ENCODE data around the gene RHEBL1. TPM values are rescaled to one million over a fixed set of nuclear protein-coding genes. Genes with fewer than 3 reads are reported as not detected.
A peak's percentile ranks its signal among the peaks of the same experiment; 100 is the strongest.

The RHEBL1 gene
- total and polyA plus RNA-seq, 2 of the 8 experiments (the other 6 are each of a cell fraction or from before 2014, with no cell fraction given): 7.5 to 9.4 TPM

DNA sequence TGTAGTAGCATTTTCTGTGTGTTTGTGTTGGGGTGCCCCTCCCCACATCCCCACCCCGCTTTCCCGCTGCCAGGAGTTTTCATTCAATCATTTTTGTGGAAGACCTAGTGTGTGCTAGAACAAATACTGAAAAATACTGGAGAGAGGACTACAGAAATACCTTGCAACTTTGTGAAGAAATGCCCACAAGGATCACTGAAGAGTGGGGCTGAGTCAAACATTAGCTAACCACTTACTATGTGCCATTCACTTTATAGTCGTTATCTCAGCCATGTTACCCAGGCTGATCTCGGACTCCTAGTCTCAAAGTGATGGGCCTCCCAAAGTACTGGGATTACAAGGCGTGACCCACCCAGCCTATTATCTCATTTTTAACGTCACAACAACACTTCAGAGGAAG, 41.4 kb upstream of the RHEBL1 start:
- Histone ChIP-seq H3K36me3 (ENCODE audit: control insufficient read depth in 2 of 4, insufficient read depth in 4 of 4, low read length in 3 of 4) (no peaks in the 10 kb centered on the region), H3K79me2 (ENCODE audit: control insufficient read depth in 1 of 2, insufficient read depth in 2 of 2, low read length in 2 of 2) (peaks cover 0 to 20% of the 10 kb centered on the region in 2 experiments; a peak in 2 of 4 replicates), H2BK120ac (replicated peaks; ENCODE audit: low read depth, low read length) (no peak overlapping the region), H3K4me1 (replicated peaks in 1 of 4; ENCODE audit: control insufficient read depth in 3 of 4, insufficient read depth in 4 of 4, low read length in 3 of 4) (peaks cover 0 to 10% (median 2%) of the 10 kb centered on the region in 4 experiments; a peak in 3 of 7 replicates), H3K14ac (ENCODE audit: insufficient read length) (no peak overlapping the region), H3K23me2 (ENCODE audit: low read depth, low read length) (peaks cover 9% of the 10 kb centered on the region; the same call in 1 of the 2 replicates), H3K4me3 (ENCODE audit: extremely low read depth in 1 of 4, insufficient read depth in 2 of 4, low read depth in 3 of 4, low read length in 4 of 4) (peak overlapping the region; percentile 74 to 99 (median 92)), H4K91ac (replicated peaks; ENCODE audit: insufficient read length, low read length) (no peak overlapping the region), H3K27me3 (replicated peaks in 1 of 4; ENCODE audit: control insufficient read depth in 3 of 4, extremely low read depth in 1 of 4, insufficient read depth in 3 of 4, low read length in 3 of 4) (no peaks in the 10 kb centered on the region), H2AK5ac (ENCODE audit: low read depth, low read length) (no peak overlapping the region), H3K23ac (ENCODE audit: insufficient read length) (no peak overlapping the region), H3K27ac (ENCODE audit: low read depth, low read length) (peak overlapping the region; percentile 27; the same call in 1 of the 2 replicates), H4K8ac (ENCODE audit: extremely low read depth, insufficient read depth, low read length) (no peak overlapping the region), H2AFZ (ENCODE audit: low read length) (peak overlapping the region; percentile 89; the same call in 1 of the 2 replicates), H2BK20ac (ENCODE audit: low read length) (no peak overlapping the region), H4K20me1 (replicated peaks in 1 of 2; ENCODE audit: control insufficient read depth in 1 of 2, insufficient read depth in 2 of 2, low read length in 2 of 2) (peaks cover 3 to 15% of the 10 kb centered on the region in 2 experiments), H3K4me2 (ENCODE audit: insufficient read depth in 1 of 2, low read depth in 2 of 2, low read length in 2 of 2) (peak overlapping the region; percentile 66 to 77), H4K5ac (ENCODE audit: insufficient read length, low read depth, low read length) (peak overlapping the region; percentile 57), H3K18ac (ENCODE audit: extremely low read depth, low read length) (no peak overlapping the region; the same call in 1 of the 2 replicates), H2BK5ac (ENCODE audit: low read depth, low read length) (no peak overlapping the region), H2BK12ac (ENCODE audit: low read depth, low read length) (no peak overlapping the region), H3K56ac (replicated peaks; ENCODE audit: insufficient read length, low read depth, low read length) (peak overlapping the region; percentile 48), H3K4ac (replicated peaks; ENCODE audit: insufficient read length, low read depth, low read length) (no peak overlapping the region), H3K79me1 (ENCODE audit: low read depth, low read length) (peaks cover 14% of the 10 kb centered on the region; the same call in 1 of the 2 replicates), H2BK15ac (ENCODE audit: low read length) (no peak overlapping the region), H3K9ac (replicated peaks in 1 of 4; ENCODE audit: extremely low read depth in 1 of 4, low read depth in 3 of 4, low read length in 3 of 4) (peak overlapping the region in 3 of 4 experiments; percentile 31 to 69 (median 45); a peak in 5 of 7 replicates), H3K9me3 (ENCODE audit: insufficient read depth in 2 of 2, low read depth in 1 of 2, low read length in 1 of 2) (no peaks in the 10 kb centered on the region)
- FAIRE-seq (no peak), DNase-seq (ENCODE audit: low read depth in 1 of 2, low spot score in 2 of 2) (no peak)
- no peak for TF ChIP-seq CREB1 (IDR thresholded peaks at IDR 0.05)
- no peak for TF ChIP-seq SUZ12 (IDR thresholded peaks at IDR 0.05; ENCODE audit: low read length)
- TF ChIP-seq GTF2F1 (IDR thresholded peaks at IDR 0.05; ENCODE audit: borderline replicate concordance, low read depth, low read length): no peak
- no peak for TF ChIP-seq POLR2AphosphoS5 (IDR thresholded peaks at IDR 0.05; ENCODE audit: low read depth, low read length)
- TF ChIP-seq MAFK (IDR thresholded peaks at IDR 0.05; ENCODE audit: low read depth, low read length): no peak
- no peak for TF ChIP-seq CEBPB (IDR thresholded peaks at IDR 0.05; ENCODE audit: low read depth, low read length)
- TF ChIP-seq, protein P1, sequence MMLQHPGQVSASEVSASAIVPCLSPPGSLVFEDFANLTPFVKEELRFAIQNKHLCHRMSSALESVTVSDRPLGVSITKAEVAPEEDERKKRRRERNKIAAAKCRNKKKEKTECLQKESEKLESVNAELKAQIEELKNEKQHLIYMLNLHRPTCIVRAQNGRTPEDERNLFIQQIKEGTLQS (IDR thresholded peaks at IDR 0.05; ENCODE audit: insufficient read depth, low read depth, low read length): no peak
- no peak for TF ChIP-seq SP1 (IDR thresholded peaks at IDR 0.05; ENCODE audit: low read depth, low read length)
- TF ChIP-seq SIRT6 (IDR thresholded peaks at IDR 0.05; ENCODE audit: low read length): no peak
- ChIA-PET CTCF (ENCODE audit: partially characterized antibody) (interaction anchor here (0.7 to 16.2 kb wide), 8 partner anchors 9 to 238 kb away, joined by 3 to 235 read pairs (median 18); partner anchors contain the start of genes DHH and TUBA1B), POLR2A (ENCODE audit: partially characterized antibody) (interaction anchor here (1.0 to 4.4 kb wide), 9 partner anchors 9 to 22 kb away, joined by 3 to 51 read pairs (median 6); partner anchors contain the start of genes DHH and TUBA1B)
- WGBS, 2 experiments (ENCODE audit: extremely low coverage in 1 of 2, insufficient coverage in 1 of 2, insufficient read length in 1 of 2, insufficient replicate concordance in 2 of 2, low coverage in 1 of 2, low lambda C conversion rate in 2 of 2, missing lambda C conversion rate in 1 of 2): 55% methylated on average over 6 of the region's 6 CpGs; no CpG with 5 or more reads in 1 of the 2 experiments

All from H1 (cell line).